AG10803 (cell line): ENCODE data around the gene CTAGE9.
A peak's percentile ranks its signal among the peaks of the same experiment; 100 is the strongest.

Source experiments
- DNase-seq: peaks from one replicate; pipeline ENCODE4 v3.0.0; 2010; ENCODE audit warnings: low read depth
- H3K4me3 ChIP-seq: 2 replicates; pipeline ENCODE4 v1.5.1; 2011; ENCODE audit warnings: mild to moderate bottlenecking, low read length, control low read depth
- TF ChIP-seq, protein P1 (sequence below): conservative IDR thresholded peaks from 2 replicates; pipeline ENCODE4 v1.5.1; 2011; ENCODE audit warnings: mild to moderate bottlenecking, low read length, control low read depth, inconsistent platforms

CTAGE9 gene

DNA sequence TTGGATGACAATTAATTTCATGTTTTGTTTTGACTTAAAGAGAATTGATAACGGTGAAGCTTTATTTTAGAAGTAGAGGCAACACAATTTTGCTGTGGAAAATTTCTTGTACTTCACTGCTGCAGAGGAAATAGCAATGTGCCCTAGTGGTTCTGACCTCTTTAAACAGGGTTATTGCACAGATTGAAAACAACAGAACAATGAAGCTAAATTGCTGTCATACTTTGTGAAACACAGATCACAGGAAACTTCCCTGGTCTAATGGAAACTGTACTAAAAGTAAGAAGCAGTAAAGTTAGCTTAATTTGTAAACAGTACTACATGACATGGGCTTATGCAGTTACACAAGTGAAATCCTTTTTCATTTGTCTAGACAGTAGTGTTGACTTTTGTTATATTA is 40.9 kb downstream of the CTAGE9 start:
- TF ChIP-seq, protein P1, sequence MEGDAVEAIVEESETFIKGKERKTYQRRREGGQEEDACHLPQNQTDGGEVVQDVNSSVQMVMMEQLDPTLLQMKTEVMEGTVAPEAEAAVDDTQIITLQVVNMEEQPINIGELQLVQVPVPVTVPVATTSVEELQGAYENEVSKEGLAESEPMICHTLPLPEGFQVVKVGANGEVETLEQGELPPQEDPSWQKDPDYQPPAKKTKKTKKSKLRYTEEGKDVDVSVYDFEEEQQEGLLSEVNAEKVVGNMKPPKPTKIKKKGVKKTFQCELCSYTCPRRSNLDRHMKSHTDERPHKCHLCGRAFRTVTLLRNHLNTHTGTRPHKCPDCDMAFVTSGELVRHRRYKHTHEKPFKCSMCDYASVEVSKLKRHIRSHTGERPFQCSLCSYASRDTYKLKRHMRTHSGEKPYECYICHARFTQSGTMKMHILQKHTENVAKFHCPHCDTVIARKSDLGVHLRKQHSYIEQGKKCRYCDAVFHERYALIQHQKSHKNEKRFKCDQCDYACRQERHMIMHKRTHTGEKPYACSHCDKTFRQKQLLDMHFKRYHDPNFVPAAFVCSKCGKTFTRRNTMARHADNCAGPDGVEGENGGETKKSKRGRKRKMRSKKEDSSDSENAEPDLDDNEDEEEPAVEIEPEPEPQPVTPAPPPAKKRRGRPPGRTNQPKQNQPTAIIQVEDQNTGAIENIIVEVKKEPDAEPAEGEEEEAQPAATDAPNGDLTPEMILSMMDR = no peak
- DNase-seq = no peak
- no peak overlapping the region for H3K4me3 ChIP-seq

DNA sequence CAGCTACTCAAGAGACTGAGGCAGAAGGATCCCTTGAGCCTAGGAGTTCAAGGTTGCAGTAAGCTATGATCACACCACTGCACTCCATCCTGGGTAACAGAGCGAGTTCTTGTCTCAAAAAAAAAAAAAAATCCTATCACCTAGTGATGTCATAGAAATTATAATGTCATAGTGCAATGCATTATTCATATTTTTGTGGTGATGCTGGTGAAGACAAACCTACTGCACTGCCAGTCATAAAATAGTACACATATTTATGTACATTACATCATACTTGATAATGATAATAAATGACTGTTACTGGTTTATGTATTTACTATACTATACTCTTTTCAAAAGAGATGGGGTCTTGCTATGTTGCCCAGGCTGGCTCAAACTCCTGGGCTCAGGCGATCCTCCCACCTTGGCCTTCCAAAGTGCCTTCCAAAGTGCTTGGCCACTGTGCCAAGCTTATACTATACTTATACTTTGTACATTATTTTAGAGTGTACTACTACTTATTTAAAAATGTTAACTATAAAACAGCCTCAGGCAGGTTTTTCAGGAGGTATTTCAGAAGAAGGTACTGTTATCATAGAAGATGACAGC is 47.1 kb downstream of the CTAGE9 start:
- DNase-seq = no peak
- TF ChIP-seq, protein P1 = no peak
- no peak overlapping the region for H3K4me3 ChIP-seq

DNA sequence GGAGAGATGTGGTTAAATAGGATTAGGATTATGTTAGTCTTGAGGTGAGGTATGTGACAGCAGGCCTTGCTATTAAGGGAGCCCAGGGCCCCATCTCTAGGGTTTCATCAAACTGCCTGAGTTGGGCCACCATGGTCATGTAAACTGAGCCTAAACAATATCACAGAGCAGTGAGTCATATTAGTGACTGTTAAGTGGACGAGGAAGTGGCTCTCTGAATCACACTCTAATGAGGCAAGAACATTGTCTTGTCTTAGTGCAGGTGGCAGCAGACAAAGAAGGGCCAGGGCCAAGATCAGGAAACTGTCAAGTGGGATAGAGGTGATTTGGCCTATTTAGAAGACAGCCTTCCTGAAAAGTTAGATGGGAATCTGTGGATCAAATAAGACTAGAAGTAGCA is 50.6 kb downstream of the CTAGE9 start:
- peak; percentile 42 for DNase-seq

More for the DNA sequence above, 50.6 kb downstream of the CTAGE9 start:
- H3K4me3 ChIP-seq = no peak overlapping the region
- TF ChIP-seq, protein P1 = no peak
